Vagina (tissue), 2 donors: Measurements from ENCODE around the gene MGST1.

Source experiments
- CTCF ChIP-seq, 3 experiments: fragments of 450-650 bp in 2 of 3; fragments of 200-600 bp in 1 of 3; sonication (generic) in 1 of 3; IDR thresholded peaks; one replicate each; pipeline ENCODE4 v1.5.1; 2017 to 2019; ENCODE audit warnings: antibody characterized with exemption in 3 of 3, mild to moderate bottlenecking in 2 of 3, moderate library complexity in 2 of 3
- POLR2A ChIP-seq, 2 donors: fragments of 450-650 bp; IDR thresholded peaks; one replicate each; pipeline ENCODE4 v1.6.1; 2017; ENCODE audit warnings: antibody characterized with exemption in 2 of 2, mild to moderate bottlenecking in 2 of 2, moderate library complexity in 2 of 2

GRCh38 chr12:16392846-16393535 is 45.5 kb downstream of the MGST1 start:
- no peak for TF ChIP-seq CTCF (IDR thresholded peaks at IDR 0.05)
- no peak for TF ChIP-seq POLR2A (IDR thresholded peaks at IDR 0.05)
